GM12865 (cell line): ENCODE measurements around the gene PIGR.

Source experiments
- DNase-seq: peaks from one replicate; pipeline ENCODE4 v3.0.0; 2010; ENCODE audit warnings: low read depth
- H3K4me3 ChIP-seq: 2 replicates; pipeline ENCODE4 v1.5.1; 2011; ENCODE audit warnings: mild to moderate bottlenecking, low read depth, low read length, control low read depth
- CTCF ChIP-seq: IDR thresholded peaks from 2 replicates; pipeline ENCODE4 v1.5.1; 2011; ENCODE audit warnings: low read length, control low read depth, low read depth, inconsistent platforms; ENCODE audit not compliant: insufficient read depth; ENCODE audit errors: missing control alignments

Gene PIGR

GRCh38 chr1:206955476-206956451 lies 9.5 kb upstream of the PIGR start:
- TF ChIP-seq CTCF, result no peak
- H3K4me3 ChIP-seq, result no peak overlapping the region
- peak; percentile 75 for DNase-seq

- no peak for DNase-seq
- no peak for TF ChIP-seq CTCF
- no peak overlapping the region for H3K4me3 ChIP-seq
Observed at GRCh38 chr1:206954459-206955342, 8.4 kb upstream of the PIGR start.

GRCh38 chr1:206953626-206954025 lies 7.4 kb upstream of the PIGR start:
- no peak for DNase-seq
- TF ChIP-seq CTCF, result no peak
- H3K4me3 ChIP-seq, result no peak overlapping the region

GRCh38 chr1:206953126-206953525 lies 6.9 kb upstream of the PIGR start:
- no peak overlapping the region for H3K4me3 ChIP-seq
- DNase-seq, result no peak
- no peak for TF ChIP-seq CTCF

- H3K4me3 ChIP-seq, result no peak overlapping the region
- DNase-seq, result no peak
- TF ChIP-seq CTCF, result no peak
Observed at GRCh38 chr1:206952171-206952570, 5.9 kb upstream of the PIGR start.

- no peak for DNase-seq
- no peak for TF ChIP-seq CTCF
- H3K4me3 ChIP-seq, result no peak overlapping the region
Observed at GRCh38 chr1:206951318-206952100, 5.2 kb upstream of the PIGR start.
